HG03520 (cell line): ENCODE measurements around the gene GPC1.

Source experiments
- ATAC-seq: cut with Tn5 transposase; IDR thresholded peaks from one replicate; pipeline ENCODE4 v1.9.1; 2021; ENCODE audit warnings: mild to moderate bottlenecking, moderate library complexity; ENCODE audit not compliant: unreplicated experiment

GPC1 gene

DNA sequence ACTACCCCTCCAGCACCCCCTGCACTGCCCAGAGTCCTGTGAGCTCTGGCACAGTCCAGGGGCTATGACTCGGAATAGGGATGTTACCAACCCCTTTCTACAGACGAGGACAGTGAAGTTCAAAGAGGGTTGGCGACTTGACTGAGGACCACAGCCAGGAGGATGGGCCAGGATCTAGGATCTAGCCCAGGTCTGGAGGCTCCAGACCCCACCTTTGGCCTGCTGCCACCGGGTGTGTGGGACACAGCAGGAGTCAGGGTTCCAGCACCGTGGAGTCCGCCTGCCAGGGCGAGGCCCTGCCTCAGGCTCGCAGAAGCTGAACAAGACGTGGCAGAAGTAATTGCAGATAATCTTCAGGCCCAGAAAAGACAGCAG is 37.9 kb upstream of the GPC1 start:
- no peak for ATAC-seq

GRCh38 chr2:240397924-240398645 is 37.4 kb upstream of the GPC1 start:
- no peak for ATAC-seq

DNA sequence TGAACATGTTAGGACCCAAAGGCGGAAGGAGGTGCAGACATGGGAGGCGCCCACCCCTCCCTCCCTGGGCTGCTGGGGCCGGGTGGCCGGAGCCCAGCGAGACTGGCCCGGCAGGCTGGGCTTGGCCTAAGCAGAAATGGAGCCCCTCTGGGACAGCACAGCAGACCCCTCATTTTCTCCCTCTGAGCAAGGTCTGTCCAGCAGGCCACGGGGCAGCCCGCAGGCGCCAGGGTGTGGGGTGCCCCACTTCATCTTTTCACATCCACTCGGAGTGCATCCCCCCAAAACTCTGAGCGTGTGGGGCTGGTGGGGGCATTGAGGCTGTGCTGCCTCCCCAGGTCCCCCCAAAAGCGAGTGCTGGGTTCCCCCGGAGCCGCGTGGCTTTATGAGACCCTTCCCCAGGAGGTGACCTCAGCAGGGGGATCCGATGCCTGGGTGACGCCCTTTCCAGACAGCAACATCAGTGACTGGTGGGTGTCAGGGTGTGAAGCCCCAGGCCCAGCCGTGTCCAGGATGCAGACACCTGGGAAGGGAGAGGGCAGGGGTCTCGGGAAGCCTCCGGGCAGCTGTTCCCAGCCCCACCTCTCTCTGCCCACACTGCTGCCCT is 36.7 kb upstream of the GPC1 start:
- no peak for ATAC-seq

DNA sequence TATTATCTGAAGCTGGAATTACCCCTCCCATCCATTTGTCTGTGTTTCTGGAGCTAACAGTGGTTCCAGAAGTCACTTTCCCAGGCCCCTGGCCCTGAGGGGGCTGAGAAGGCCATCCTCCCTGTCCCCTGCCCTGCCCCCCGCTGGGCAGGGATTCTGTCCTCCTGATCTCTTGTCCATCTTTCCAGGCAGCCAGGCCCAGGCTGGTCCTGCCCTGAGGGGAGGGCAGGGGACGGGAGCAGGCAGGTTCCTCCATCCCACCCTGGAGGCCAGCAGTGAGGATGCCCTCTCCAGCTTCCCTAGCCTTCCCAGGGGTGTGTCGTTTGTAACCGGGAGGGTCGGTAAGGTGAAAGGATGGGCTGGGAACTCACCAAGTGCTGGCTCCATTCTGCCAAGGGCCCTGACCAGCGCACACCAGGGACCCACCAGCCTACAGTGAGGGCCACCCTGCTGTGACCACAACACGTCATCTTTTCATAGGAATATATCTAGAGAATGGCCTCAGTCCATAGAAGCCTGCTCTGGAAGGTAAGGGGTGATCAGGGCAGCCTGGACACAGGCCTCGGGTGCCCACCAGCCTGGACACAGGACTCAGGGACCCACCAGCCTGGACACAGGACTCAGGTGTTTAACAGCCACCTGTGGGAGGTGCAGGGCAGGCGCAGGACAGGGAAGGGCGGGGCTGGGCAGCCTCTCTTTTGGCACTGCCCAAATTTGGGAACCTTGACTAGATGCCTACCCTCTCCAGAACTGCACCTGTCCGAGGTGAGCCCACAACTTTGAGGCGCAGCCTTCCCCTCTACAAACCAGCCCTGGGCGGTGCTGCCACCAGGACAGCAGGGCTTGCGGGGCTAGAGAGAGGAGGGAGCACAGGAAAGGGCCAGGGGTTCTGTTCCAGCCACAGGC is 35.8 kb upstream of the GPC1 start:
- no peak for ATAC-seq

DNA sequence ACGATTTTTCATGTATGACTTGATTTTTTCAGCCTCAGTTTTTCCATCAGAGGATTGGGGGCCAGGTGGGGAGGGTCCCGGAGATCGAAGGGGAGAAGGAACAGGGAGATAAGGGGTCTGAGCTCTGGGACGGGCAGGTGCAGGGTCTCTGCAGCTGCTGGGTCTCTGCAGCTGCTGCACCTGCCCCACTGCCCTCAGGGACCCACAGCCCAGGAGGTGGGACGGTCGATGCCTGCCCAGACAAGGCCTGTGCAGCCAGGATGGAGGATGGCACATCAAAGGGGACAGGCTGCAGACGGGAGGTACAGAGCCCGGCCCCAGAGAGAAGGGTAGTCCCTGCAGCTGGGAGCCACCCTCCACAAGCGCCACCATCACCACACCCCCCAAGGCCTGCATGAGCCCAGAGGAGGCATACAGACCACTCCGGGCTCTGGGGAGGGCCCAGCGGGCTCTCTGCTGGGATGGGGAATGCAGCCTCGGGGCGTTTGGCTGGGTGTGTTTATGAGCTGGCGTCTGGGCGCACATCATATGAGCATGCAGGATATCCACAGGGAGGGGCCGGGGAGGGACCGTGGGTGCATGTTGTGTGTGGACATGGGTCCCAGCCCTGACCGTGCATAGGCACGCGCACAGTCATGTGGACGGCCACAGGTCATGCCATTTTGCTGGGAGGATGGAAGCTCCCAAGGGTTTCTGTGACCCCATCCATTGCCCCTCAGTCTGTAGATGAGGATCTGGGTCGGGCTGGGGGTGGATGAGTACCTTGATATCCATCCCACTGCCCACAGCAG is 34.9 kb upstream of the GPC1 start:
- ATAC-seq: no peak

GRCh38 chr2:240401308-240401707 is 34.2 kb upstream of the GPC1 start:
- no peak for ATAC-seq

GRCh38 chr2:240401781-240402551 is 33.5 kb upstream of the GPC1 start:
- no peak for ATAC-seq

- ATAC-seq: no peak
Observed at GRCh38 chr2:240402566-240403272, 32.7 kb upstream of the GPC1 start.

DNA sequence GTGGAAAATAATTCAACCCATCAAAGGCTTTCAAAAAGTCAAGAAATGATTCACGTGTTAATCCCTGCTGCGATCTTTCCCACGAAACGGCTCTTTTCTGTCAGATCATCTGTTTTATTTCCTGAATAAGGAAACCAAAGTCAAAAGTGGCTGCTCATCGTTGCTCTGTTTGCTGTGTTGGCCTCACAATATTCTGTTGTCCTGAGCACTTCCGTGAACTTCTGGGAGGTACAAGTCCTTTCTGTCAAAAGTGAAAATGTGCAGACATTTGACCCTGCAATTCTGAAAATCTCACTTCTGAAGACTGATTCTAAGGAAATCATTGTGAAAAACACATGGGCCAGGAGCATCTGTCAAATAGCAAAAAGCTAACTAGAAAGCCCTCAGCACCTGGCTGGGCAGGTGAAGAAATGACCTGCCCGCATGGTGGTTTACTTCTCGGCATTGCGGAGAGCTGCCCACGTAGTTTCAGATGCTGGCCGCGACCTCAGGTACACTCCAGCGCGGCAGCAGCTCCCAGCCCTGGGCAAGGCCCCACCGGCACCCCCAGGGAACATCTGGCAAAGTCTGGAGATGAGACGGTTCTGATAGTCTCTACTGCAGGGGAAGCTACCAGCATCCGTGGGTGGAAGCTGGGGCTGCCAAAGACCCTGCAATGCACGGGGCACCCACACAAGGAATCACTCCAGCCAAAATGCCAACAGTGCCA is 31.9 kb upstream of the GPC1 start:
- ATAC-seq: no peak

DNA sequence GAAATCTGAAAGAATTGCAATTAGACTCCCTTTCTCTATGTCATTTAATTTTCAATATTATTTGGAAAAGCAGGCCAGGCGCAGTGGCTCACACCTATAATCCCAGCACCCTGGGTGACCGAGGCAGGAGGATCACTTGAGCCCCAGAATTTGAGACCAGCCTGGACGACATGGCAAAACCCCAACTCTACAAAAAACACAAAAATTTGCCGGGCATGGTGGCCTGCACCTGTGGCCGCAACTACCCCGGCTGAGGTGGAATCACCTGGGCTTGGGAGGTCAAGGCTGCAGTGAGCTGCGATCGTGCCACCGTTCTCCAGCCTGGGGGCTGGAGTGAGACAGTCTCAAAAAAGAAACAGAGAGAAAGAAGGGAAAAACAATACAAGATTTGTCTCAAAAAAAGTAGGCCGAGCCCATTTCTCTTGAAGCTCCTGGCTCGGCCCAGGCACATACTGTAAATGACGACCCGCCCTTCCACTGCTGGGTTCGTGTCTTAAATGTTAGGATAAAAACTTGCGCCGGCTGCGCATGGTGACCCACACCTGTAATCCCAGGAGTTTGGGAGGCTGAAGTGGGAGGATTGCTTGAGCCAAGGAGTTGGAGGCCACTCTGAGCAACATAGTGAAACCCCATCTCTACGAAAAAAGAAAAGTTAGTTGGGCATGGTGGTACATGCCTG is 31.1 kb upstream of the GPC1 start:
- no peak for ATAC-seq

DNA sequence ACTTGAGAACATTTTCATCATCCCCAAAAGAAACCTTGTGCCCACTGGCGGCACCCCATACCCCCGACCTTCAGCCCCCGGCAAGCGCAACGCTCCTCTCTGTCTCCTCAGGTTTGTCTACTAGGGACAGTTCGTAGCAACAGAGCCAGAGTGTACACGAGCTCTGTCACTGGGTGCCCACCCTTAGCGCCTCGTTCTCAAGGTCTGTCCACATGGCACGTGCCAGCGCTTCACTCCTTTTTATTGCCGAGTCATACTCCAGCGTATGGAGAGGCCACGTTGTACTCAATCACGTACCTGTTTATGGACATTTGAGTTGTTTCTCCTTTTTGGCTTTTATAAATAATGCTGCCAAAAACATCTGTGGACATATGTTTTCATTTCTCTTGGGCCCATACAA is 30.3 kb upstream of the GPC1 start:
- no peak for ATAC-seq

- no peak for ATAC-seq
Observed at GRCh38 chr2:240405684-240406313, 29.7 kb upstream of the GPC1 start.

GRCh38 chr2:240407090-240407489 is 28.4 kb upstream of the GPC1 start:
- no peak for ATAC-seq

DNA sequence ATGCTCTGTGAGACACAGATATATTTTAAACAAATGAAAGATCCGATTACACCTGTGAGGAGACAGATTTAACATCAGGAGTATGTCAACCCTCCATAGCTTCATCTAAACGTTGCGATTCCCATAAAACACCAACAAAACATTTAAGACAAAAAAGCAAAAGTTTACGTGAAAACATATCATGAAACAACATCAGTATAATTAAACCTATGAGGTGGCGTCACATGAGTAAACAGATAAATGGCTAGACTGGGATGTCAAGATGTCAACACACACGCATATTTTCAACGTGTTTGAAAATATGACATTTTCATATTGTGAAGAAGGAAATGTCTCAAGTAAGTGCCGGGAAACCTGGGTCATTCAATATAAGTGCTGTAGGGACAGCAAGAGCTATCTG is 25.5 kb upstream of the GPC1 start:
- ATAC-seq: no peak

DNA sequence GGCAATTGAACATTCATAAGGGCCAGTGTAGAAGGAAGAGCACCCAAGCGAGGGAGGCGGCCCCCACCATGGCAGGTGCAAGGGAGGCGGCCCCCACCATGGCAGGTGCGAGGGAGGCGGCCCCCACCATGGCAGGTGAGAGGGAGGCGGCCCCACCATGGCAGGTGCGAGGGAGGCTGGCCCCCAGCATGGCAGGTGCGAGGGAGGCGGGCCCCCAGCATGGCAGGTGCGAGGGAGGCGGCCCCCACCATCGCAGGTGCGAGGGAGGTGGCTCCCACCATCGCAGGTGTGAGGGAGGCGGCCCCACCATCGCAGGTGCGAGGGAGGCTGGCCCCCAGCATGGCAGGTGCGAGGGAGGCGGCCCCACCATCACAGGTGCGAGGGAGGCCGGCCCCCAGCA is 24.7 kb upstream of the GPC1 start:
- no peak for ATAC-seq

GRCh38 chr2:240411261-240412160 is 24.0 kb upstream of the GPC1 start:
- ATAC-seq: no peak

GRCh38 chr2:240412211-240412861 is 23.1 kb upstream of the GPC1 start:
- ATAC-seq: no peak
